Ishikawa (cell line): ENCODE data around the gene ARG2.

Experiments
- CREB1 ChIP-seq: IDR thresholded peaks from 2 replicates; pipeline ENCODE4 v1.6.1; 2012; ENCODE audit warnings: low read depth
- EGR1 ChIP-seq: IDR thresholded peaks from 2 replicates; pipeline ENCODE4 v1.6.1; 2012
- EP300 ChIP-seq: IDR thresholded peaks from 2 replicates; pipeline ENCODE4 v1.6.1; 2012; ENCODE audit warnings: borderline replicate concordance
- FOXM1 ChIP-seq: IDR thresholded peaks from 2 replicates; pipeline ENCODE4 v1.6.1; 2012; ENCODE audit warnings: low read depth, borderline replicate concordance
- NFIC ChIP-seq: IDR thresholded peaks from 2 replicates; pipeline ENCODE4 v1.6.1; 2012
- RAD21 ChIP-seq: IDR thresholded peaks from 2 replicates; pipeline ENCODE4 v1.6.1; 2012; ENCODE audit warnings: low read depth
- TAF1 ChIP-seq: IDR thresholded peaks from 2 replicates; pipeline ENCODE4 v1.6.1; 2012; ENCODE audit warnings: low read depth, mild to moderate bottlenecking
- TCF12 ChIP-seq: IDR thresholded peaks from 2 replicates; pipeline ENCODE4 v1.6.1; 2012; ENCODE audit warnings: low read depth
- TEAD4 ChIP-seq: IDR thresholded peaks from 2 replicates; pipeline ENCODE4 v1.6.1; 2012
- YY1 ChIP-seq: IDR thresholded peaks from 2 replicates; pipeline ENCODE4 v1.6.1; 2012; ENCODE audit warnings: low read depth
- TF ChIP-seq, protein P1 (sequence below): IDR thresholded peaks from 2 replicates; pipeline ENCODE4 v1.6.1; 2012
- TF ChIP-seq, protein P2 (sequence below): IDR thresholded peaks from 2 replicates; pipeline ENCODE4 v1.6.1; 2012; ENCODE audit warnings: low read depth, mild to moderate bottlenecking

DNA sequence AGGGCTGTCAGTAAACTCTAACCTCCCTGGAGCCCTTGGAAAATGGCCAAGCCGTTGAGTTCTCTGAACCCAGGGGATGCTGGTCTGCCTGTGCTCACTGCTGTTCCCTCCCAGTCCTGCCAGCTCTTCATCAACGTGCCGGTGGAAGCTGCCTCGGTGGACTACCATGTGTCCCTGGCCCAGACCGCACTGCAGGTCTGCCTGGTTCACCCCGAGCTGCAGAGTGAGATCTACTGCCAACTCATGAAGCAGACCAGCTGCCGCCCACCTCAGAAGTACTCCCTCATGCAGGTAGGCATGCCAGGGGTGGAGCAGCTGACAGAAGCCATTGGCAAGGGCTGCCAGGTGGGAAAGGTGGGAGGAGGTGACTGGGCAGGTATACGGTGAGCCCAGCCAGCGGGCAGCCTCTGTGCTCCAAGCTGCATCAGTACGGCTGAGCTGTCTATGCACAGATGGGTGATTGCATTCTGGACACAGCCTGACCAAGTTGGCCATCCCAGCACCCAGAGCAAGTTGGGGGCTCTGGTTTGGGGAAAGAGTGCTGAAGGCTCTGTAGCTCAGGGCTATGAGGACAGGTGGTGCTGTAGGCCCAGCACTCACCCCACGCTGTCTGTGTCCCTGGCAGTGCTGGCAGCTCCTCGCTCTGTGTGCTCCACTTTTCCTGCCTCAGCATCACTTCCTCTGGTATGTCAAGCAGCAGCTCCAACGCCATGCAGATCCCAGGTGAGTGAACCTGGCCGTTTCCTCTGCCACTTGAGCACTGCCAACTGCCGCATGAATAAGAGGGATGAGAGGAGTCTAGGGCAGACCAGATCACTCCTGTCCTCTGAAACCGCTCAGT lies 41.6 kb upstream of the ARG2 start:
- TF ChIP-seq TAF1 (no peak), EP300 (no peak), CREB1 (no peak), YY1 (no peak), NFIC (no peak), TEAD4 (no peak), TCF12 (no peak), FOXM1 (no peak), RAD21 (no peak), EGR1 (no peak)
- TF ChIP-seq, protein P1, sequence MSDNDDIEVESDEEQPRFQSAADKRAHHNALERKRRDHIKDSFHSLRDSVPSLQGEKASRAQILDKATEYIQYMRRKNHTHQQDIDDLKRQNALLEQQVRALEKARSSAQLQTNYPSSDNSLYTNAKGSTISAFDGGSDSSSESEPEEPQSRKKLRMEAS, result no peak
- TF ChIP-seq, protein P2, sequence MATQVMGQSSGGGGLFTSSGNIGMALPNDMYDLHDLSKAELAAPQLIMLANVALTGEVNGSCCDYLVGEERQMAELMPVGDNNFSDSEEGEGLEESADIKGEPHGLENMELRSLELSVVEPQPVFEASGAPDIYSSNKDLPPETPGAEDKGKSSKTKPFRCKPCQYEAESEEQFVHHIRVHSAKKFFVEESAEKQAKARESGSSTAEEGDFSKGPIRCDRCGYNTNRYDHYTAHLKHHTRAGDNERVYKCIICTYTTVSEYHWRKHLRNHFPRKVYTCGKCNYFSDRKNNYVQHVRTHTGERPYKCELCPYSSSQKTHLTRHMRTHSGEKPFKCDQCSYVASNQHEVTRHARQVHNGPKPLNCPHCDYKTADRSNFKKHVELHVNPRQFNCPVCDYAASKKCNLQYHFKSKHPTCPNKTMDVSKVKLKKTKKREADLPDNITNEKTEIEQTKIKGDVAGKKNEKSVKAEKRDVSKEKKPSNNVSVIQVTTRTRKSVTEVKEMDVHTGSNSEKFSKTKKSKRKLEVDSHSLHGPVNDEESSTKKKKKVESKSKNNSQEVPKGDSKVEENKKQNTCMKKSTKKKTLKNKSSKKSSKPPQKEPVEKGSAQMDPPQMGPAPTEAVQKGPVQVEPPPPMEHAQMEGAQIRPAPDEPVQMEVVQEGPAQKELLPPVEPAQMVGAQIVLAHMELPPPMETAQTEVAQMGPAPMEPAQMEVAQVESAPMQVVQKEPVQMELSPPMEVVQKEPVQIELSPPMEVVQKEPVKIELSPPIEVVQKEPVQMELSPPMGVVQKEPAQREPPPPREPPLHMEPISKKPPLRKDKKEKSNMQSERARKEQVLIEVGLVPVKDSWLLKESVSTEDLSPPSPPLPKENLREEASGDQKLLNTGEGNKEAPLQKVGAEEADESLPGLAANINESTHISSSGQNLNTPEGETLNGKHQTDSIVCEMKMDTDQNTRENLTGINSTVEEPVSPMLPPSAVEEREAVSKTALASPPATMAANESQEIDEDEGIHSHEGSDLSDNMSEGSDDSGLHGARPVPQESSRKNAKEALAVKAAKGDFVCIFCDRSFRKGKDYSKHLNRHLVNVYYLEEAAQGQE, result no peak
